Left kidney (tissue), 2 donors: ENCODE measurements around the gene DHRS7. TPM values are rescaled to one million over a fixed set of nuclear protein-coding genes. Genes with fewer than 3 reads are reported as not detected.
"Not testable (repeated sequence)": the region's sequence is repeated elsewhere in the genome, so short reads cannot be mapped to it uniquely, and the experiment has no call there.

Experiments
- DNase-seq: peaks from one replicate; pipeline ENCODE4 v3.0.0-alpha.2; 2013
- polyA plus RNA-seq: library from polyadenylated mRNA; unstranded; fragments of 120-200 nt; gene quantifications from one replicate; pipeline ENCODE4 v1.2.1, GENCODE V29; 2013; ENCODE audit not compliant: insufficient read length

The DHRS7 gene
- polyA plus RNA-seq, 1 donor = 71.6 TPM

DNA sequence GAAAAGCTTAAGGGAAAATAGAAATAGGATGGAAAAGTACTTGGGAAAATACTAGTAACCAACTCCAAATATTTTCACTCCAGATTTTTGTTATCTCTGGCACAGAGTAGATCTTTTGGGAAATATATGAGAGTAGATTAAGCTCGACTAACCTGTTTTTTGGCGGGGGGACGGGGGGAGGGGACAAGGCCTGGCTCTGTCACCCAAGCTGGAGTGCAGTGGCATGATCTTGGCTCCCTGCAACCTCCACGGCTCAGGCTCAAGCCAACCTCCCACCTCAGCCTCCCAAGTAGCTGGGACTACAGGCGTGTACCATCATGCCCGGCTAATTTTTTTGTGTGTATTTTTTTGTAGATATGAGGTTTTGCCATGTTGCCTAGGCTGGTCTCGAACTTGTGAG, 4.8 kb downstream of the DHRS7 start:
- DNase-seq = no peak

DNA sequence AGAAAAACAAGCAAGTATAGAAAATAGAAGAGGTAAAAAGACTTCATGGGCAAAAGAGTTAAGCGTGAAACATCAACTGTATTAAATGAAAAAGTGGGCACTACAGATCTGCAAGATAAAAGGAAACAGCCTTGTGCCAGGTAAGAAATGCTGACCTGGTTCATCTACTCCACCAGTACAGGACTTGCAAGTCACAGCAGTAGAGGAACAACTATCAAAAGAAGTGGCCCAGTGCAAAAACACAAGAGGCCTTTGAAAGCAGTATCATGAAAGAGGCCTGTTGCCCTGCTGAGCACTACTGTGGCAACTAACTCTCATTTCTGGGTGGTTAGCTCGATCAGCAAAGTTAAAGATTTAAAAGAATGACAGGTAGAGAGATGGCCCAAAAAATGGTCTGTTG, 10.5 kb downstream of the DHRS7 start:
- no peak for DNase-seq

DNA sequence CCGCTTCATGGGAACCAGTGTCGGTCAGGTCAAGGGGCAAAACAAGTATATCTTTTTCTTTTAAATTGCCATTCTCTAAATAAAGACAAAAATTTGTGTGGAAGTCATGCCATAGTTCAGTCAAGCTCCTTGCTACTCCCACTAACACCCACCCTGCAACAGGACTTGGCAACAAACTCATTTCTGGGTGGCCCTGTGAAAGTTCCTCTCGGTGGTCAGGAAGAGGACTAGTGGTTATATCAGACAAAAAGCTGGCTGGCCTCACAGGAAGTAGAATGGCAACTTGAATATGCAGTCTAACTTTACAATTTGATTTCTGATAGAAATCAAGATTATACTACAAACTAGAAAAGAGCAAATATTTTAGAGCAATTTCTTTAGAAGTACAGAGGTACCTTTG, 11.2 kb downstream of the DHRS7 start:
- DNase-seq = no peak

DNA sequence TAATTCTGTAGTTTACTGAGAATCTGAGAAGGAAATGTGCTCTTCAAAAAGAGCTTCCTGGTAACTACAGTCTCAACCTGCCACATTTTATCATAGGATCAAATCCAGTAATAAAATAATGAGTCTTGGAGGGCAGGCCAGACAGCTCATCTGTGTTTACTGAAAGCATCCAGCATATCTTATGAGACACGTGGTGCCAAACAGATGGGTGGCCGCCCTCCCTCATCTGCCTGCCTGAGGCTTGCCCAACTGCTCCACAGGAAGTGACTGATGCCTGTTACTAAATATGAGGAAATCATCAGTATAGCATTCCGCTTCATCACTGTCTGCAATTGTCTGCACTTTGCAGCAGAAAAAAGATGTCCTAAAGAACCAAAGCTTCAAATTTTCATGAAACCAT, 13.5 kb downstream of the DHRS7 start:
- DNase-seq = no peak

- no peak for DNase-seq
Observed at GRCh38 chr14:60134702-60135101, 30.5 kb downstream of the DHRS7 start.

DNA sequence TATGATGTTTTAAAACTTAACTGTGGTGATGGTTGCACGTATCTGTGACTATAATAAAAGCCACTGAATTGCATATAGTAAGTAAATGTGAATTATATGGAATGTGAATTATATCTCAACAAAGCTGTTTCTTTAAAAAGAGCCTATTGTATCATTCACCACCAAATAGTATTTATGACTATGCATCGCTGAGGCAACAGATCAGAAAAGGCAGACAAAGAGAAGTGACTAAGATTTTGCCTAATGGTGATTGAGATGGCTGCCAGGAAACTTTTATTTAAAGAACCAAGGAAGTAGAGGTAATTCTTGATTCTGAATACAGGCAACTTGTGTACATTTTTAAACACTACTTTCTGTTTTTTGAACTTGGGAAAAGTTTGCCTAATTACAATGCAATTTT, 31.7 kb downstream of the DHRS7 start:
- DNase-seq = no peak

- DNase-seq = no peak
Observed at GRCh38 chr14:60125918-60126317, 39.3 kb downstream of the DHRS7 start.

DNA sequence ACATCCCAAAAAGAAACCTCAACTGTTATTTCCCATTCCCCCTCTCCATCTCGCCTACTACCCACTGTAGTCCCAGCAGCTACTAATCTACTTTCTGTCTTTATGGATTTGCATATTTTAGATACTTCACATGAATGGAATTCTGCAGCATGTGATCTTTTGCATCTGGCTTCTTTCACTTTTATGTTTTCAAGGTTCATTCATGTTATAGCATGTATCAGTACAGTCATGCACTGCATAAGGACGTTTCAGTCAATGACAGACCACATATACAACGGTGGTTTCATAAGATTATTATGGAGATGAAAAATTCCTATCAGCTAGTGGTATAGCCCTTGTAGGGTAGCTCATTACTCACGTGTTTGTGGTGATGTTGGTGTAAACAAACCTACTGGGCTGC, 49.0 kb downstream of the DHRS7 start:
- DNase-seq = no peak

DNA sequence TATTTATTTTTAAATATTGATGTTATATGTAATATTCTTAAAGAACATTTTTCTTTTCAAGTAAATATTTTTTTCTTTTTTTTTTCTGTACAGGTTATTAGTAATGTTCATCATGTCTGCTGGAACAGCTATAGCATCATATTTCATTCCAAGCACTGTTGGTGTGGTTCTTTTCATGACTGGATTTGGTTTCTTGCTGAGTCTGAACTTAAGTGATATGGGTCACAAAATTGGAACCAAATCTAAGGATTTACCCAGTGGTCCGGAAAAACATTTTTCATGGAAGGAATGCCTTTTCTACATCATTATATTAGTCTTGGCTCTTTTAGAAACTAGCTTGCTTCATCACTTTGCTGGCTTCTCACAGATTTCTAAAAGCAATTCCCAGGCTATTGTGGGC, 50.3 kb downstream of the DHRS7 start:
- no peak for DNase-seq

GRCh38 chr14:60111732-60112131, 53.5 kb downstream of the DHRS7 start:
- DNase-seq = no peak

DNA sequence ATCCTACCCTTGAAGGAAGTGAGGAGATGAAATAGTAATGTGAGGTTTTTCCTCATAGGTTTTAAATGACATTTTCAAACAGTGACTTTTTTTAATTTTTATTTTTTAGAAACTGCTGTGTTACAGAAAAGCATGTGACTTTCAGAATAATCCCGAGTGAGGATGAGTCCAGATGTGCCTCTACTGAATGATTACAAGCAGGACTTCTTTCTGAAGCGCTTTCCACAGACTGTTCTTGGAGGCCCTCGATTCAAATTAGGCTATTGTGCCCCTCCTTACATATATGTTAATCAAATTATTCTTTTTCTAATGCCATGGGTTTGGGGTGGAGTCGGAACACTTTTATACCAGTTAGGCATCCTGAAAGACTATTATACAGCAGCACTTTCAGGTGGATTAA, 57.7 kb downstream of the DHRS7 start:
- no peak for DNase-seq

GRCh38 chr14:60106339-60106738, 58.9 kb downstream of the DHRS7 start:
- DNase-seq = no peak

DNA sequence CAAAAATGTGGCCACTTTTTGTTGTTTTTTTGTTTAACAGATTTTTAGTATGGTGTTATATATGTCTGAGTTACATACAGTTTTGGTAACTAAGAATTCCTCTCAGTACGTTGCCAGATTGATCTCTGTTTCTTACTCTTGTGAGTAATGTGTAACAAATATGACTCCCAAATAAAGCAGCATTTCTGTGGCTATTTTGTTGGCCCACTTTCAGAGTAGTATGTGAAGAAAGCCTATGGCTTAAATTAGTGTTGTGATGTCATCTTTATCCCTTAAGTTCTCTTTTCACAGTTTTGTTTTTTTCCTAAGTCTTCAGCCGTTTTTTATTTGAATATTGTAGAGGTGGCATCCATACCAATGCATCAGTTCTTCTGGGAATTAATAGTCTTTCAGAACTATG, 62.8 kb downstream of the DHRS7 start:
- no peak for DNase-seq

- no peak for DNase-seq
Observed at GRCh38 chr14:60101786-60102185, 63.4 kb downstream of the DHRS7 start.

- DNase-seq = not testable (repeated sequence)
Observed at GRCh38 chr14:60099855-60100254, 65.3 kb downstream of the DHRS7 start.

- no peak for DNase-seq
Observed at GRCh38 chr14:60097974-60098373, 67.2 kb downstream of the DHRS7 start.

- no peak for DNase-seq
Observed at GRCh38 chr14:60095781-60096450, 69.3 kb downstream of the DHRS7 start.

DNA sequence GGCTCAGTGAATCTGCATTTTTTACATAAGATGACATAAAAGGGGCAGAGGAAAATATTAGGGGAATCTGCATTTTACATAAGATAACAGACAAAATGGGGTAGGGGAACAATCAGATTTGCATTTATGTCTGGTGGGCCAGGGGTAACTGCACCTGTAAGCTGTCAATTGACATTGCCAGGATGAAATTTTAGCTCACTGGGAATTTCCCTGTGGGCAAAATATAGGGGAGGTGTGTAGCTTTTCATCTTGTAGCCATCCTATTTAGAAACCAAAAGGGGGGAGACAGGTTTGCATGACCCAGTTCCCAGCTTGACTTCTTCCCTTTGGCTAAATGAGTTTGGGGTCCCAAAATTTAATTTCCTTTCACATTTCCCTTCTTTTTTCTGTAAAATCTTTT, 70.0 kb downstream of the DHRS7 start:
- DNase-seq = no peak

GRCh38 chr14:60094306-60094897, 70.8 kb downstream of the DHRS7 start:
- DNase-seq = no peak

Other genes with a start within 250 kb of the DHRS7 start
- 3.8 TPM for gene LRRC9, start 245.3 kb downstream of the DHRS7 start, polyA plus RNA-seq
- gene PCNX4, start 73.5 kb downstream of the DHRS7 start, polyA plus RNA-seq = 120 TPM
- 85.2 TPM for gene PPM1A, start 83.8 kb upstream of the DHRS7 start, polyA plus RNA-seq